K562 (cell line): ENCODE data around the gene F2RL1. TPM values are rescaled to one million over a fixed set of nuclear protein-coding genes. Genes with fewer than 3 reads are reported as not detected.

Experiments
- ATF7 ChIP-seq: fragments of 450-650 bp; IDR thresholded peaks from 2 replicates; pipeline ENCODE4 v1.7.1; 2014; ENCODE audit warnings: mild to moderate bottlenecking, moderate library complexity
- C11orf30 ChIP-seq: fragments of 450-650 bp; IDR thresholded peaks from 2 replicates; pipeline ENCODE4 v1.6.1; 2016; ENCODE audit warnings: low read depth, mild to moderate bottlenecking
- CHD2 ChIP-seq: IDR thresholded peaks from 2 replicates; pipeline ENCODE4 v1.6.1; 2011; ENCODE audit warnings: low read depth, low read length
- CREM ChIP-seq: IDR thresholded peaks from 2 replicates; pipeline ENCODE4 v1.6.1; 2014; ENCODE audit warnings: antibody characterized with exemption, low read depth
- EP400 ChIP-seq: fragments of 450-650 bp; IDR thresholded peaks from 2 replicates; pipeline ENCODE4 v1.6.1; 2017; ENCODE audit warnings: antibody characterized with exemption, mild to moderate bottlenecking, moderate library complexity
- FOXA1 ChIP-seq: fragments of 450-650 bp; IDR thresholded peaks from 2 replicates; pipeline ENCODE4 v1.6.1; 2016; ENCODE audit warnings: mild to moderate bottlenecking, borderline replicate concordance
- KHSRP ChIP-seq: fragments of 450-650 bp; IDR thresholded peaks from 2 replicates; pipeline ENCODE4 v1.6.1; 2017
- PCBP1 ChIP-seq: fragments of 200-400 bp; formaldehyde crosslinking; IDR thresholded peaks from 2 replicates; pipeline ENCODE4 v1.6.1; 2018; ENCODE audit warnings: mild to moderate bottlenecking, low read depth, low read length; ENCODE audit not compliant: poor library complexity, severe bottlenecking
- RFX5 ChIP-seq: IDR thresholded peaks from 2 replicates; pipeline ENCODE4 v1.6.1; 2011; ENCODE audit warnings: low read depth, mild to moderate bottlenecking, improper control_type of control experiment, low read length
- SMAD2 ChIP-seq: fragments of 150-350 bp; IDR thresholded peaks from 2 replicates; pipeline ENCODE4 v1.6.1; 2014; ENCODE audit warnings: low read depth, mild to moderate bottlenecking, low read length
- TAL1 ChIP-seq: fragments of 450-650 bp; IDR thresholded peaks from 2 replicates; pipeline ENCODE4 v1.6.1; 2016; ENCODE audit warnings: mild to moderate bottlenecking
- TEAD2 ChIP-seq: fragments of 450-650 bp; IDR thresholded peaks from 2 replicates; pipeline ENCODE4 v1.6.1; 2016; ENCODE audit warnings: missing genetic modification characterization, control low read depth, missing compliant biosample characterization
- U2AF2 ChIP-seq: fragments of 200-400 bp; formaldehyde crosslinking; optimal IDR thresholded peaks from 2 replicates; pipeline ENCODE3; 2017; ENCODE audit warnings: low read depth, mild to moderate bottlenecking, low read length
- YY1 ChIP-seq, 3 experiments: IDR thresholded peaks; 2 replicates each; pipeline ENCODE4 v1.6.1; 2011; ENCODE audit warnings: low read length in 2 of 3, mild to moderate bottlenecking in 2 of 3, moderate library complexity in 2 of 3, borderline replicate concordance in 1 of 3, control low read depth in 1 of 3, low read depth in 1 of 3; ENCODE audit not compliant: insufficient read depth in 3 of 3, insufficient replicate concordance in 2 of 3, control insufficient read depth in 1 of 3, insufficient read length in 1 of 3; ENCODE audit errors: extremely low read depth in 1 of 3
- ZEB2 ChIP-seq: fragments of 450-650 bp; IDR thresholded peaks from 2 replicates; pipeline ENCODE4 v1.6.1; 2016
- ZFP36 ChIP-seq: fragments of 150-350 bp; IDR thresholded peaks from 2 replicates; pipeline ENCODE4 v1.6.1; 2018; ENCODE audit warnings: low read length, low read depth; ENCODE audit not compliant: partially characterized antibody
- ZNF717 ChIP-seq: fragments of 250-450 bp; sonication (Bioruptor Pico); IDR thresholded peaks from 2 replicates; pipeline ENCODE4 v1.5.0; 2021
- polyA plus RNA-seq, 8 experiments: library from polyadenylated mRNA; depleted of rRNA in 4 of 8; stranded (reverse) in 5 of 8; unstranded in 3 of 8; fragments of >200 nt; fragmentation: Nextera tagmentation in 2 of 8; fragmentation: Illumina TruSeq in 1 of 8; extraction: Ambion mirVana in 2 of 8; extraction: Trizol in 1 of 8; gene quantifications; 2 replicates each; pipeline versions ENCODE4 v1.2.1 to v1.2.3, GENCODE V29; 2011 to 2014; ENCODE audit warnings: inconsistent platforms in 1 of 8, missing spikeins in 1 of 8
- total RNA-seq, 7 experiments: library from RNA; depleted of rRNA in 6 of 7; stranded (reverse); fragments of >200 nt in 6 of 7; fragmentation: Illumina TruSeq in 2 of 7; extraction: Trizol in 2 of 7; gene quantifications; 2 replicates each; pipeline versions ENCODE4 v1.2.1 to v1.2.3, GENCODE V29; 2011 to 2021; ENCODE audit warnings: low replicate concordance in 1 of 7
- TF ChIP-seq, protein P1 (sequence below): fragments of 450-650 bp; IDR thresholded peaks from 2 replicates; pipeline ENCODE4 v1.6.1; 2016
- TF ChIP-seq, protein P2 (sequence below): fragments of 450-650 bp; formaldehyde crosslinking; IDR thresholded peaks from 2 replicates; pipeline ENCODE4 v1.4.0; 2022; ENCODE audit warnings: missing genetic modification characterization
- TF ChIP-seq, protein P3 (sequence below): sonication (generic); formaldehyde crosslinking; IDR thresholded peaks from 2 replicates; pipeline ENCODE4 v1.9.0; 2022; ENCODE audit warnings: mild to moderate bottlenecking, missing genetic modification reagents
- TF ChIP-seq, protein P4 (sequence below): fragments of 450-650 bp; IDR thresholded peaks from 2 replicates; pipeline ENCODE4 v1.6.1; 2016; ENCODE audit warnings: antibody characterized with exemption
- TF ChIP-seq, protein P5 (sequence below): fragments of 450-650 bp; IDR thresholded peaks from 2 replicates; pipeline ENCODE4 v1.6.1; 2016; ENCODE audit warnings: missing biosample characterization, missing genetic modification characterization
- TF ChIP-seq, protein P6 (sequence below): sonication (generic); formaldehyde crosslinking; IDR thresholded peaks from 2 replicates; pipeline ENCODE4 v1.9.0; 2022; ENCODE audit warnings: mild to moderate bottlenecking, missing genetic modification reagents

The F2RL1 gene
- total and polyA plus RNA-seq, 9 of the 15 experiments (the other 6 are each of a cell fraction or from before 2014, with no cell fraction given): 0.03 to 0.50 (median 0.27) TPM; not detected in 6

DNA sequence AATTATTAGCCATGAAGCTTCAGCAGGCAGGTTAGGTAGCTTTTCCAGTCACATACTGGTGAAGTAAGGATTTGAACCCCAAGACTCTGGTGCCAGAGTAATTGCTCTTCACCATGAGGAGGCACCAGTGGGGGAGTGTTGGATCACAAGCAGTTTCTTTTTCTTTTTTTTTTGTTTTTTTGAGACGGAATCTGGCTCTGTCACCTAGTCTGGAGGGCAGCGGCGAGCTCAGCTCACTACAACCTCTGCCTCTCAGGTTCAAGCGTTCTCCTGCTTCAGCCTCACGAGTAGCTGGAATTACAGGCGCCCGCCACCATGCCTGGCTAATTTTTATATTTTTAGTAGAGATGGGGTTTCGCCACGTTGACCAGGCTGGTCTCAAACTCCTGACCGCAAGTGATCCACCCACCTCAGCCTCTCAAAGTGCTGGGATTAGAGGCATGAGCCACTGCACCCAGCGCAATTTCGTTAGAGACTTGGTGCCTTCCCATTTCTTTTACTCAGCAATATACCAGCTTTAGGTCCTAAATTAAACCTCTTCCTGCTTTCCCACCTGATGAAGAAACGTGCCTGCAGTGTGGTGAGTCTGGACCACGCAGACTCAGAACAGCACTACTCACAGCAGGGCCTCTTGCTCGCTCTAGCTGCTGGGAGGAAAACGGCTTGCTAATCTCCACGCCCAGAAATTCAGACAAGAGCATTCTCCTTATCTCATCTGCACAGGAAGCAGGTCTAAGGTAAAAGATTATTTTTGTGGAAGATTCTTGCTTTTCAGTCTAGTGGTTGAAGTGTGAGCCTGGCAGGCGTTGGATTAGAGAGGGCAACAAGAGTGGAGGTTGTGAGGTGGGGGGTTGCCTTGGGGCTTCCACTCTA is 30.8 kb downstream of the F2RL1 start, which contains the start of gene S100Z (continued):
- TF ChIP-seq, protein P1, sequence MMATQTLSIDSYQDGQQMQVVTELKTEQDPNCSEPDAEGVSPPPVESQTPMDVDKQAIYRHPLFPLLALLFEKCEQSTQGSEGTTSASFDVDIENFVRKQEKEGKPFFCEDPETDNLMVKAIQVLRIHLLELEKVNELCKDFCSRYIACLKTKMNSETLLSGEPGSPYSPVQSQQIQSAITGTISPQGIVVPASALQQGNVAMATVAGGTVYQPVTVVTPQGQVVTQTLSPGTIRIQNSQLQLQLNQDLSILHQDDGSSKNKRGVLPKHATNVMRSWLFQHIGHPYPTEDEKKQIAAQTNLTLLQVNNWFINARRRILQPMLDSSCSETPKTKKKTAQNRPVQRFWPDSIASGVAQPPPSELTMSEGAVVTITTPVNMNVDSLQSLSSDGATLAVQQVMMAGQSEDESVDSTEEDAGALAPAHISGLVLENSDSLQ: no peak; the same call in 1 of the 2 replicates
- TF ChIP-seq, protein P2, sequence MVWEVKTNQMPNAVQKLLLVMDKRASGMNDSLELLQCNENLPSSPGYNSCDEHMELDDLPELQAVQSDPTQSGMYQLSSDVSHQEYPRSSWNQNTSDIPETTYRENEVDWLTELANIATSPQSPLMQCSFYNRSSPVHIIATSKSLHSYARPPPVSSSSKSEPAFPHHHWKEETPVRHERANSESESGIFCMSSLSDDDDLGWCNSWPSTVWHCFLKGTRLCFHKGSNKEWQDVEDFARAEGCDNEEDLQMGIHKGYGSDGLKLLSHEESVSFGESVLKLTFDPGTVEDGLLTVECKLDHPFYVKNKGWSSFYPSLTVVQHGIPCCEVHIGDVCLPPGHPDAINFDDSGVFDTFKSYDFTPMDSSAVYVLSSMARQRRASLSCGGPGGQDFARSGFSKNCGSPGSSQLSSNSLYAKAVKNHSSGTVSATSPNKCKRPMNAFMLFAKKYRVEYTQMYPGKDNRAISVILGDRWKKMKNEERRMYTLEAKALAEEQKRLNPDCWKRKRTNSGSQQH (CRISPR knock-in tag): 0 out of 2 replicates have a peak, but pooled peaks have one; percentile 68
- peak; percentile 57 for TF ChIP-seq ATF7
- TF ChIP-seq RFX5: no peak
- no peak for TF ChIP-seq ZFP36
- peak; percentile 37; the same call in 1 of the 2 replicates for TF ChIP-seq C11orf30
- TF ChIP-seq U2AF2: no peak
- TF ChIP-seq TEAD2: no peak
- TF ChIP-seq, protein P3, sequence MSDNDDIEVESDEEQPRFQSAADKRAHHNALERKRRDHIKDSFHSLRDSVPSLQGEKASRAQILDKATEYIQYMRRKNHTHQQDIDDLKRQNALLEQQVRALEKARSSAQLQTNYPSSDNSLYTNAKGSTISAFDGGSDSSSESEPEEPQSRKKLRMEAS (CRISPR knock-in tag): peak; percentile 79
- peak; percentile 66 for TF ChIP-seq CREM
- TF ChIP-seq KHSRP: peak; percentile 72
- TF ChIP-seq, protein P4, sequence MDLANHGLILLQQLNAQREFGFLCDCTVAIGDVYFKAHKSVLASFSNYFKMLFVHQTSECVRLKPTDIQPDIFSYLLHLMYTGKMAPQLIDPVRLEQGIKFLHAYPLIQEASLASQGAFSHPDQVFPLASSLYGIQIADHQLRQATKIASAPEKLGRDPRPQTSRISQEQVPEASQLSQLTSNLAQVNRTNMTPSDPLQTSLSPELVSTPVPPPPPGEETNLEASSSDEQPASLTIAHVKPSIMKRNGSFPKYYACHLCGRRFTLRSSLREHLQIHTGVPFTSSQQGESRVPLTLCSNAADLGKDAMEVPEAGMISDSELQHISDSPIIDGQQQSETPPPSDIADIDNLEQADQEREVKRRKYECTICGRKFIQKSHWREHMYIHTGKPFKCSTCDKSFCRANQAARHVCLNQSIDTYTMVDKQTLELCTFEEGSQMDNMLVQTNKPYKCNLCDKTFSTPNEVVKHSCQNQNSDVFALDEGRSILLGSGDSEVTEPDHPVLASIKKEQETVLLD: no peak
- TF ChIP-seq YY1 (IDR thresholded peaks at IDR 0.05; ENCODE audit: borderline replicate concordance in 1 of 3, control insufficient read depth in 1 of 3, extremely low read depth in 1 of 3, insufficient read depth in 3 of 3, insufficient read length in 1 of 3, insufficient replicate concordance in 2 of 3, low read depth in 1 of 3, low read length in 2 of 3): no peak
- TF ChIP-seq, protein P5, sequence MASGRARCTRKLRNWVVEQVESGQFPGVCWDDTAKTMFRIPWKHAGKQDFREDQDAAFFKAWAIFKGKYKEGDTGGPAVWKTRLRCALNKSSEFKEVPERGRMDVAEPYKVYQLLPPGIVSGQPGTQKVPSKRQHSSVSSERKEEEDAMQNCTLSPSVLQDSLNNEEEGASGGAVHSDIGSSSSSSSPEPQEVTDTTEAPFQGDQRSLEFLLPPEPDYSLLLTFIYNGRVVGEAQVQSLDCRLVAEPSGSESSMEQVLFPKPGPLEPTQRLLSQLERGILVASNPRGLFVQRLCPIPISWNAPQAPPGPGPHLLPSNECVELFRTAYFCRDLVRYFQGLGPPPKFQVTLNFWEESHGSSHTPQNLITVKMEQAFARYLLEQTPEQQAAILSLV (tag): no peak
- TF ChIP-seq, protein P6, sequence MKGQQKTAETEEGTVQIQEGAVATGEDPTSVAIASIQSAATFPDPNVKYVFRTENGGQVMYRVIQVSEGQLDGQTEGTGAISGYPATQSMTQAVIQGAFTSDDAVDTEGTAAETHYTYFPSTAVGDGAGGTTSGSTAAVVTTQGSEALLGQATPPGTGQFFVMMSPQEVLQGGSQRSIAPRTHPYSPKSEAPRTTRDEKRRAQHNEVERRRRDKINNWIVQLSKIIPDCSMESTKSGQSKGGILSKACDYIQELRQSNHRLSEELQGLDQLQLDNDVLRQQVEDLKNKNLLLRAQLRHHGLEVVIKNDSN: no peak
- TF ChIP-seq ZEB2: peak; percentile 94
- no peak for TF ChIP-seq PCBP1
- no peak for TF ChIP-seq CHD2
- peak; percentile 73 for TF ChIP-seq EP400
- TF ChIP-seq ZNF717 (CRISPR knock-in tag): no peak
- peak; percentile 98 for TF ChIP-seq TAL1
- TF ChIP-seq FOXA1: no peak
- no peak for TF ChIP-seq SMAD2
